Esophagus (tissue), 2 donors: ENCODE results near the gene CCDC47. TPM values are rescaled to one million over a fixed set of nuclear protein-coding genes. Genes with fewer than 3 reads are reported as not detected.

ENCODE experiments used
- H3K27ac ChIP-seq, 2 donors: one replicate each; pipeline ENCODE4 v1.5.1; 2013; ENCODE audit warnings: low read depth in 2 of 2, mild to moderate bottlenecking in 2 of 2, inconsistent platforms in 1 of 2, low read length in 1 of 2, moderate library complexity in 1 of 2
- H3K27me3 ChIP-seq, 2 donors: one replicate each; pipeline ENCODE4 v1.6.1; 2013; ENCODE audit warnings: low read length in 2 of 2, control low read depth in 1 of 2, mild to moderate bottlenecking in 1 of 2; ENCODE audit not compliant: insufficient read depth in 2 of 2, control insufficient read depth in 1 of 2
- H3K36me3 ChIP-seq, 2 donors: one replicate each; pipeline ENCODE4 v1.6.1; 2013; ENCODE audit warnings: low read length in 1 of 2; ENCODE audit not compliant: control insufficient read depth in 2 of 2, insufficient read depth in 2 of 2
- H3K4me1 ChIP-seq, 2 donors: one replicate each; pipeline ENCODE4 v1.6.1; 2013; ENCODE audit warnings: low read length in 1 of 2; ENCODE audit not compliant: control insufficient read depth in 2 of 2, insufficient read depth in 2 of 2
- H3K4me3 ChIP-seq, 2 donors: one replicate each; pipeline ENCODE4 v1.5.1; 2013; ENCODE audit warnings: low read length in 2 of 2, mild to moderate bottlenecking in 2 of 2, low read depth in 1 of 2, moderate library complexity in 1 of 2
- H3K9me3 ChIP-seq, 2 donors: one replicate each; pipeline ENCODE4 v1.6.1; 2013; ENCODE audit warnings: mild to moderate bottlenecking in 2 of 2, low read depth in 1 of 2, low read length in 1 of 2, moderate library complexity in 1 of 2; ENCODE audit not compliant: control insufficient read depth in 2 of 2, insufficient read depth in 1 of 2
- WGBS, 2 donors: extraction: QIAGEN DNeasy Blood & Tissue Kit; methylation state at CpG; one replicate each; pipeline ENCODE4 v1.1.7; 2013; 5-methylcytosine and 5-hydroxymethylcytosine counted together
- polyA plus RNA-seq, 2 donors: library from polyadenylated mRNA; stranded (reverse); fragments of 200-250 nt; gene quantifications; one replicate each; pipeline ENCODE4 v1.2.3, GENCODE V29; 2013
- donor health status: healthy with polysubstance abuse.
- donor health status: Bipolar disorder and iron deficiency.

Gene CCDC47
- polyA plus RNA-seq, 2 donors = 16.3 to 36.4 TPM

DNA sequence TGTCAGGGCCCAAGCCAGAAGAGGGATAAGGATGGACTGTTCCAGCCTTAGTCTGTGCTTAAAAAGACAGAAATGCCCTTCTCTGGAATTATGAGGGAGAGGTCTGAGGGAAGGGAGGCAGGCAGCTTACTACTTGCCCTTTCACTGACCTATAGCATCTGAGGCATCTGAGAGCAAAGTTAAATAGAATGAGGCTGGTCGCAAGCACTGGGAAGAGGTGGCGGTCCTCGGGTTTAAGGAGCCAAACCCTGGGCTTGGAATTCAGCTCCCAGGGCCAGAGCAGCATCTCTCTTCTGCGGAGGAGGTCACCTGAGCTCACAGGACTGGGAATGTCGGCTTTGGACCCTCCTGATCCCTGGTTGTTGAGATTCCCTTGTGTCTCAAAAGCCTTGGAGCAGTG lies 70.4 kb downstream of the CCDC47 start:
- Histone ChIP-seq H3K27ac (no peak overlapping the region), H3K4me1 (peaks cover 6 to 8% of the 10 kb centered on the region in 2 donors), H3K36me3 (peaks cover 5 to 14% of the 10 kb centered on the region in 2 donors), H3K4me3 (no peak overlapping the region), H3K9me3 (no peaks in the 10 kb centered on the region), H3K27me3 (no peaks in the 10 kb centered on the region)
- 87 to 88% methylated on average over 5 of the region's 5 CpGs for WGBS, 2 donors

GRCh38 chr17:63702721-63703015 lies 70.7 kb downstream of the CCDC47 start:
- WGBS, 2 donors = 81 to 88% methylated on average over 6 of the region's 6 CpGs
- Histone ChIP-seq H3K4me1 (peaks cover 6 to 8% of the 10 kb centered on the region in 2 donors), H3K27me3 (no peaks in the 10 kb centered on the region), H3K9me3 (no peaks in the 10 kb centered on the region), H3K36me3 (peaks cover 5 to 14% of the 10 kb centered on the region in 2 donors), H3K4me3 (no peak overlapping the region), H3K27ac (no peak overlapping the region)

DNA sequence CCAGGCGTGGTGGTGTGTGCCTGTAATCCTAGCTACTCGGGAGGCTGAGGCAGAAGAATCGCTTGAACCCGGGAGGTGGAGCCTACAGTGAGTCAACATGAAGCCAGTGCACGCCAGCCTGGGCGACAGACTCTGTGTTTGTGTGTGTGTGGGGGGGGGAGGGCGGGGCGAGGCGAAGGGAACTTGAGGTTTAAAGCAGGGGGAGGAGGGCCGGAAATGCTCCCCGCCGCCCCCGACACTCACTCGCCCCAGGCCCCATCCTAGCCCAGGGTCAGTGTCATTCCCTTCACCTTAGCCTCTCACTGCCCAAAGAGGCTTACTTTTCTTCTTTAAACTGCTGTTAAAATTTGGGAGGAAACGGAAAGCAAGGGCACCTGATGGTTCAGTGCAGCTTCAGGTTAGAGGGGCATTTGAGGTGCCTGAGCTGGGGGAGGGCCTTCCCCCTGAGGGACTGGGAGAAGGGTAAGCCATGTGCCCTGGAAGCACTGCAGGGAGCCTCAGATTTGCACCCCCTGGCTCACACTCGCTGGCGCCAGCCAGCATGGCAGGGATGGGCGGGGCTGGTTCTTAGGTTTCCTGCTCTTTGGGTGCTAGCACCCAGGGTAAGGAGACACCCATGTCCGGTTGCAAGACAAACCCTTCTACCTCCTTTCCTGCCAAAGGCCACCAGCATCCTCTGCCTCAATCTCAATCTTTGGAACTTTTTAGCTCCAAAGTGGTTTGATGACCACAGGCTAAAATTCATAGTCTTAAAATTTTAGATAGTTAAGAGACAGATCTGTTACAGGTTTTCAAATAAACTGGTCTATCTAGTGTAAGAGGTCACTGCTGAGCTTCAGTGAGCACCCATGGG lies 71.3 kb downstream of the CCDC47 start:
- 68 to 79% methylated on average over 19 of the region's 19 CpGs for WGBS, 2 donors
- peaks cover 6 to 8% of the 10 kb centered on the region in 2 donors for H3K4me1 ChIP-seq
- peaks cover 5 to 13% of the 10 kb centered on the region in 2 donors for H3K36me3 ChIP-seq
- no peaks in the 10 kb centered on the region for H3K9me3 ChIP-seq
- no peaks in the 10 kb centered on the region for H3K27me3 ChIP-seq
- H3K27ac ChIP-seq = peak overlapping the region in 1 of 2 donors; percentile 52
- no peak overlapping the region for H3K4me3 ChIP-seq

- 73 to 80% methylated on average over 10 of the region's 10 CpGs for WGBS, 2 donors
- H3K27ac ChIP-seq = peak overlapping the region in 1 of 2 donors; percentile 82
- peaks cover 6 to 8% of the 10 kb centered on the region in 2 donors for H3K4me1 ChIP-seq
- peak overlapping the region in 1 of 2 donors; percentile 47 for H3K4me3 ChIP-seq
- no peaks in the 10 kb centered on the region for H3K27me3 ChIP-seq
- no peaks in the 10 kb centered on the region for H3K9me3 ChIP-seq
- H3K36me3 ChIP-seq = peaks cover 5 to 11% of the 10 kb centered on the region in 2 donors
Measured at GRCh38 chr17:63701456-63701820, 72.0 kb downstream of the CCDC47 start.

DNA sequence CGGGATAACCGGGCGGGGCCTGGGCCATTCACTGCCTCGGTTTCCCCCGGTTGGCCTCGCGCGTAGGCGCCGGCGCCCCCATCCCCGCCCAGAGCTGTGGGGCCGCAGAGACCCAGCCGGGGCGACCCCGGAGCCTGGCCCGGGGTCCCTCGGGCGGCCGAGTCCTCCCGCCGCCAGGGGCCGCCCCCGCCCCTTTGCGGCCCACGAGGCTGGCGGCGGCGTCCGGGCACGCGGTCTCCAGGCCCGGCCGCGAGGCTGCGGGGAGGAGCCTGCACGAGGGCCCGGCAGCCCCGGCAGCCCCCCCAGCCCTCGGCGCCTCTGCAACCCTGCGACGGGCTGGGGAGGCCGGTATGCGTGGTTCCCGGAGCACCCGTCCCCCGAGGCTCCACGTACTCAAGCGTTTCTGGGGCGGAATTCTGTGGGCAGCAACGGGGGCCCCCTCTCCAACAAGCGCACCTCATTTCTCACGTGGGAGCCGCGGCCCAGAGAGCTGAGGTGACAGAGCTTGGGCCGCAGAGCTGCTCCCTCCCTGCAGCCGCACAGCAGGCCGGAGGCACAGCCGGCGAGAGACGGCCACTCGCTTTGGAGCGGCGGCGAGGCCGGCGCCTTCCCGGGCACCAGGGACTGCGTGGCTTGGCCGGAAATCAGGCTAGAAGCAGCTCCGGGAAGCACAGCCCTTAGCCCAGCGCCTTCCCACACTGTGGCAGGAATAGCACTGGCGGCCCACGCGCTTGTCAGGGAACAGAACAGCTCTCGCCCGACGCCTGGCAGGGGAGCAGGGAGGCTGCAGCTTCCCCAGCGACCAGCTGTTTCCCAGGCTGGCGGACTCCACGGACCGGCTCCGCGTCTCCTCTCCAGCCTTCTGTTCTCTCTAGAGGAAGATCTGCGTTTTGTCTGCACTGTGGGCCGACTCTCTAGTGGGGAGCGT lies 72.6 kb downstream of the CCDC47 start:
- peak overlapping the region; percentile 47 to 58 for H3K4me3 ChIP-seq
- H3K36me3 ChIP-seq = peaks cover 5 to 11% of the 10 kb centered on the region in 2 donors
- 19 to 21% methylated on average over 49 to 88 of the region's 88 CpGs for WGBS, 2 donors
- peaks cover 6 to 8% of the 10 kb centered on the region in 2 donors for H3K4me1 ChIP-seq
- no peaks in the 10 kb centered on the region for H3K27me3 ChIP-seq
- peak overlapping the region; percentile 68 to 82 for H3K27ac ChIP-seq
- no peaks in the 10 kb centered on the region for H3K9me3 ChIP-seq

GRCh38 chr17:63699638-63700527 lies 73.5 kb downstream of the CCDC47 start, which contains the start of gene LIMD2:
TSS of gene LIMD2 (minus strand) at chr17:63700125. CDS start at chr17:63699298, 827 bp downstream.
- peaks cover 6 to 8% of the 10 kb centered on the region in 2 donors for H3K4me1 ChIP-seq
- H3K9me3 ChIP-seq = no peaks in the 10 kb centered on the region
- peak within 1 kb of the TSS; percentile 52 to 58 for H3K4me3 ChIP-seq
- WGBS, 2 donors = 0 to 1% methylated on average over 46 to 133 of the region's 133 CpGs
- no peaks in the 10 kb centered on the region for H3K27me3 ChIP-seq
- peak within 1 kb of the TSS; percentile 68 to 82 for H3K27ac ChIP-seq
- H3K36me3 ChIP-seq = peaks cover 5 to 7% of the 10 kb centered on the region in 2 donors

DNA sequence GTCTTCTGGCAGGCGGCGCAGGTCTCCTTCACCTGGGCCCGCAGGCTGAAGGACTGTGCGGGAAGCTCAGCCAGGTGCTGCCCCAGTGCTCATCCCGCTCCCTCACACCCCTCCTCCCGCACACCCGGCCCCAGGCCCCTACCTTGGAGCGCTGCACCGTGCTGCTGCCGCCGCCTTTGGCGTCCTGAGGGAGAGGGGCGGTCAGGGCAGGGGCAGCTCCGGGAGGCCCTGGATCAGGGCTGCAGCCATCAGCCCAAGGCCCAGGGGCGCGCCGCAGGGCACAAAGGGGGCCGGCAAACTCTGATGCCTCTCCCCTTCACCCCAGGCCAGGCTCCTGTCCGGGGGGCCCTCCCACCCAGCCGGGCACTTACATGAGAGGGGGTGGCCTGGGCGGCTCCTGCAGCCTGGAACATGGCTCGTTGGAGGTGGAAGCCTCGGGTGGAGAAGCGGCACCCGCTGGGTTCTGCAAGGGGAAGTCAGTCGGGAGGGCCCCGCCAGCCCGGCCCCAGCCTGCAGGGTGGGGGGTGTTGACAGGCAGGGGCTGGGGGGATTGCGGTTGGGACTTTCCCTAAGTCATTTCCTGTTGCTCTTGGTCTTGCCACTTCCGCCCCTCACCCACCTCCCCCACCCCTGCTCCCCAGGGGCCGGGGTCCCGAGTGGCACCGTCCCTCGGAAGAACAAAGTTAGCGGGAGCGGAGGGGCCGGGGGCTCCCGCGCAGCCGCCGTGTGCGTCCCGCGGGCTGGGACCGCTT lies 74.3 kb downstream of the CCDC47 start:
- peaks cover 5 to 8% of the 10 kb centered on the region in 2 donors for H3K36me3 ChIP-seq
- H3K9me3 ChIP-seq = no peaks in the 10 kb centered on the region
- H3K27me3 ChIP-seq = no peaks in the 10 kb centered on the region
- H3K27ac ChIP-seq = peak overlapping the region; percentile 27 to 82
- WGBS, 2 donors = 7 to 11% methylated on average over 31 to 45 of the region's 45 CpGs
- H3K4me1 ChIP-seq = peaks cover 6 to 8% of the 10 kb centered on the region in 2 donors
- H3K4me3 ChIP-seq = peak overlapping the region; percentile 48 to 58

- H3K27me3 ChIP-seq = no peaks in the 10 kb centered on the region
- peak overlapping the region; percentile 35 to 36 for H3K27ac ChIP-seq
- peaks cover 6 to 8% of the 10 kb centered on the region in 2 donors for H3K4me1 ChIP-seq
- peaks cover 5 to 10% of the 10 kb centered on the region in 2 donors for H3K36me3 ChIP-seq
- 34 to 37% methylated on average over 23 to 24 of the region's 24 CpGs for WGBS, 2 donors
- H3K4me3 ChIP-seq = peak overlapping the region; percentile 48 to 58
- H3K9me3 ChIP-seq = no peaks in the 10 kb centered on the region
Measured at GRCh38 chr17:63698381-63698885, 75.0 kb downstream of the CCDC47 start.
